ENCODE data around the gene REG3A.

Gene REG3A

DNA sequence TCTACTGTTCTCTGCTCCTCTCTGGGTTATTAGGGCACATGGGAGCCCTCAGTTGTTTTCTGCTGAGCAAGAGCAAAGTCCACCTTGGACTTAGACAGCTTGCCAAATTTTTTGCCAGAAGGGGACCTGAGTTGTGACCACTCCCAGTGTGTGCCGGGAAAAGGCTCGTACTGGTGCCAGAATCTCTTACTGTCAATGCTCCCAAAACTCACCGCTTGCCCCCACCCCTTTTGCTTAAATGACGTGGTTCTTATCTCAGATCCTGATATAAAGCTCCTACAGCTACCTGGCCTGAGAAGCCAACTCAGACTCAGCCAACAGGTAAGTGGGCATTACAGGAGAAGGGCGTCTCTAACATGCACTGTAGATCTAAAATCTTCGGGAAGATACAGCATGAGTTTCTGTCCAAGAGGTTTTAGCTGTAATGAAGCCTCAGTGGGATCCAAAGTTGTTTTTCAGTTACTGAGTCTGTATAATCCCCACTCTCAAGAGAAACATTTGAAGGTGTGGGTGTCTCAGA, 39.3 kb downstream of the REG3A start, which contains the start of gene REG1A:
REG1A (plus strand) TSS at position 295 of the 520 bp plus-strand sequence. CDS start 374 bp downstream, outside the sequence.
- no peak for DNase-seq

DNA sequence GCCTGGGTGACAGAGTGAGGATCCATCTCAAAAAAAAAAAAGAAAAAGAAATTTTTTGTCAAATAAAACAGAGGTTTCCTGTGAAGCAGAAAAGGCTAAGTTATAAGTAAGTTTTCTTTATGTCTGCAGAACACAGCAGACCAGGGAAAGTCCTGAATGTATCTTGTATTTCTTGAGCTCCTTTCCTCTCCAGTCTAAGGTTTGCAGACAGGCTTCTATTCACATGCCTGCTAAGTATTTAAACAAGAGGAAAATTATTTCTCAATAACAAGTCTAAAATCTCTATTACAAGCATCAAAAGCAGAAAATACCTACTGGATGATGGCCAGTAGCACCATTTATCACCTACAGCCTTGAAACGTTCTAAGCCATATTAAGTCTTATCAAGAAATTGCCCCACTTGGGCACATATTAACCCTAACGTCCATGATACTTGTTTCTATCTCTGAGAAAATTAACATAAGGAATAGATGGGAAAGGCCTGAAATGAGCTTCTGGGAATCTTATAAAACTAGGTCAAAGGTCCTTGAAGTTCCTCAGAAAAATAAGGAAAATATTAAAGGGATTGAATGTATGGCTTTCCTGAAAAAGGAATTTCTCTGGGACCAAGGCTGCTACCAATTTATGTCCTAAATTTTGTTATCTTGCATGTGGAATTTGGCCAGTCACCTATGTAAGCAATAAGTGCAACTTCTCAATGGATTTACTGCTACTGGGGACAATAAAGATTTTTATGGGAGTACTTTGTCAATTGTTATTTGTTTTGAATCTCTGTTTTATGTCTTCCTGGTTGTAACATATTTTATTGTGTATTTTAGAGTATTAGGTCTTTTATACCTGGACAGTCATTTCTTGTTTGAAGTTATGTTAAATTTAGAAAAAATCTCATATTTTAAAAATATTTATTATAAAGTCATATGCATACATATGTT, 42.3 kb downstream of the REG3A start:
- DNase-seq = no peak

DNA sequence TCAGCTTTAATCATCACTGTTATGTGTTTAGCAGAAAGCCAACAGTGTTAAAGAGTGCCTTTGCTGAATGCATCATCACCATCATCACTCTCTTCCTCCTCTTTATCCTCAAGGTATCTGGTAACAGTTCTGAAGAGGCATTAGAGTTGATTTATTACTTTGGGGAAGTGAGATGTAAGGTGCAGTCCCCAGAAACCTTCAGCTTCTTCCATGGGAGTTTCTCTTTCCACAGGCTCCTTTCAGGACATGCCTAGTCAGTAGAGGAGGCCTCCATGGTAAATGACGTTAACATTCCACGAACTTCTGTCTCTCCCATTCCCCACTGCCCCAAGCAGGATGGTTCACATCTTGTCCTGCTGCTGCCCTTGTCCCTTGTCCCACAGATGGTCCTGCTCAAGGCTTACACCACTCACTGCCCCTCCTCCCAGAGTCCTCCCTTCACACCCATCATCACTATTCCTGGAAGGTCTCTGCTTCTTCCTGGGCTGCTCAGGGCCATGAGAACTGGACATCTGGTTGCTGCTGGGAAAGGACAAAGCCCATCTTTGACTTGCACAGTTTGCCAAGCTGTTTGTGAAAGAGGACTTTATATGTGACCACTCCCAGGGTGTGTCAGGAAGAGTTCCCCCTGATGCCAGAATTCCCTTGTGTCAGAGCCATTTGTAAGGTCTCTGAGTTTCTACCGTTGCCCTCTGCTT, 44.6 kb downstream of the REG3A start:
- no peak for DNase-seq

DNA sequence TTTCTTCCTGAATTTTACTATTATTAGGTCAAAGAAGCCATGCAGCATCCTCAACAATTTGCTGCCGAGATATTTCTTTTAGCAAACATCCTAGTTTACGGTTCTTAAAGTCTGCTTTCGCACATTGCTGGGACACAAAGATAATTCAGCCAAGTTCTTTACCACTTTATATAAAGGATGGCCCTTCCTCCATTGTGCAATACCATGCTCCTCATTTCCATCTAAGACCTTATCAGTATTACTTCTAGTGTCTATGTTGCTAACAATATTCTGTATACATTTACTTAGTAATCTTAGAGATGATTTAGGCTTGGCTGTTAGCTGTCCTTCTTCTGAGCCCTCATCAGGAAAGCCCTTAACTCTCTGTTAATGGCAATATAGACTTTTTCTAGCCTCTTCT, 47.3 kb downstream of the REG3A start:
- DNase-seq = no peak

Measured in hypothalamus (tissue), 51 donors.